SU-DHL-6 (cell line): Measurements from ENCODE around the gene P4HB.

Source experiments
- EZH2phosphoT487 ChIP-seq: fragments of 200-600 bp; sonication (generic), shearing (Covaris generic); conservative IDR thresholded peaks from 2 replicates; pipeline ENCODE4 v1.6.1; 2018; ENCODE audit warnings: mild to moderate bottlenecking, antibody characterized with exemption, low read length, moderate library complexity, mixed read lengths
- TF ChIP-seq, protein P1 (sequence below): fragments of 200-600 bp; sonication (generic); IDR thresholded peaks from one replicate; pipeline ENCODE4 v1.5.1; 2017; ENCODE audit warnings: antibody characterized with exemption, mild to moderate bottlenecking, low read length, moderate library complexity; ENCODE audit not compliant: insufficient read depth, poor library complexity, severe bottlenecking

- TF ChIP-seq, protein P1, sequence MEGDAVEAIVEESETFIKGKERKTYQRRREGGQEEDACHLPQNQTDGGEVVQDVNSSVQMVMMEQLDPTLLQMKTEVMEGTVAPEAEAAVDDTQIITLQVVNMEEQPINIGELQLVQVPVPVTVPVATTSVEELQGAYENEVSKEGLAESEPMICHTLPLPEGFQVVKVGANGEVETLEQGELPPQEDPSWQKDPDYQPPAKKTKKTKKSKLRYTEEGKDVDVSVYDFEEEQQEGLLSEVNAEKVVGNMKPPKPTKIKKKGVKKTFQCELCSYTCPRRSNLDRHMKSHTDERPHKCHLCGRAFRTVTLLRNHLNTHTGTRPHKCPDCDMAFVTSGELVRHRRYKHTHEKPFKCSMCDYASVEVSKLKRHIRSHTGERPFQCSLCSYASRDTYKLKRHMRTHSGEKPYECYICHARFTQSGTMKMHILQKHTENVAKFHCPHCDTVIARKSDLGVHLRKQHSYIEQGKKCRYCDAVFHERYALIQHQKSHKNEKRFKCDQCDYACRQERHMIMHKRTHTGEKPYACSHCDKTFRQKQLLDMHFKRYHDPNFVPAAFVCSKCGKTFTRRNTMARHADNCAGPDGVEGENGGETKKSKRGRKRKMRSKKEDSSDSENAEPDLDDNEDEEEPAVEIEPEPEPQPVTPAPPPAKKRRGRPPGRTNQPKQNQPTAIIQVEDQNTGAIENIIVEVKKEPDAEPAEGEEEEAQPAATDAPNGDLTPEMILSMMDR, result no peak
- TF ChIP-seq EZH2phosphoT487, result no peak
Measured at GRCh38 chr17:81844327-81844851, 15.9 kb downstream of the P4HB start.
